HepG2 (cell line): ENCODE data around the gene SNAPC4.

Experiments used
- CBX2 ChIP-seq, 2 experiments: fragments of 200-600 bp in 1 of 2; sonication (generic); formaldehyde crosslinking in 1 of 2; IDR thresholded peaks; 2 replicates each; pipeline versions ENCODE4 v1.7.0 to v1.8.1; 2018 to 2022; ENCODE audit warnings: low read depth in 2 of 2, low read length in 1 of 2, mild to moderate bottlenecking in 1 of 2, missing genetic modification reagents in 1 of 2
- EEA1 ChIP-seq: sonication (generic); formaldehyde crosslinking; IDR thresholded peaks from 2 replicates; pipeline ENCODE4 v1.5.1; 2020; ENCODE audit warnings: mild to moderate bottlenecking, missing genetic modification reagents, borderline replicate concordance
- FOXM1 ChIP-seq: sonication (generic); formaldehyde crosslinking; IDR thresholded peaks from 2 replicates; pipeline ENCODE4 v1.5.0; 2020; ENCODE audit warnings: missing genetic modification reagents
- MAX ChIP-seq: IDR thresholded peaks from 2 replicates; pipeline ENCODE4 v1.6.1; 2012; ENCODE audit warnings: inconsistent platforms
- MXD4 ChIP-seq: IDR thresholded peaks from 2 replicates; pipeline ENCODE4 v1.6.1; 2016; ENCODE audit warnings: mild to moderate bottlenecking, missing biosample characterization, missing genetic modification reagents
- NCOA1 ChIP-seq: sonication (generic); formaldehyde crosslinking; IDR thresholded peaks from 2 replicates; pipeline ENCODE4 v1.9.0; 2021; ENCODE audit warnings: missing genetic modification reagents
- NFIC ChIP-seq: IDR thresholded peaks from 2 replicates; pipeline ENCODE4 v1.6.1; 2012; ENCODE audit warnings: mild to moderate bottlenecking, low read length, inconsistent platforms
- POLR2A ChIP-seq, 2 experiments: IDR thresholded peaks; 2 replicates each; pipeline ENCODE4 v1.6.1; 2011; ENCODE audit warnings: low read depth in 2 of 2, low read length in 2 of 2, mild to moderate bottlenecking in 1 of 2, moderate library complexity in 1 of 2; ENCODE audit not compliant: insufficient read depth in 1 of 2
- RERE ChIP-seq: IDR thresholded peaks from 2 replicates; pipeline ENCODE4 v1.6.1; 2016; ENCODE audit warnings: low read depth, missing genetic modification reagents, missing compliant biosample characterization
- SALL1 ChIP-seq: sonication (generic); formaldehyde crosslinking; IDR thresholded peaks from 2 replicates; pipeline ENCODE4 v1.8.0; 2022; ENCODE audit warnings: mild to moderate bottlenecking, missing genetic modification reagents
- SIN3A ChIP-seq: IDR thresholded peaks from 2 replicates; pipeline ENCODE4 v1.6.1; 2011; ENCODE audit warnings: low read depth, mild to moderate bottlenecking, control low read depth, low read length, borderline replicate concordance
- USF2 ChIP-seq, 2 experiments: sonication (generic) in 1 of 2; formaldehyde crosslinking in 1 of 2; IDR thresholded peaks; 2 replicates each; pipeline versions ENCODE4 v1.5.1 to v1.6.1; 2011 to 2020; ENCODE audit warnings: borderline replicate concordance in 1 of 2, low read depth in 1 of 2, low read length in 1 of 2, mild to moderate bottlenecking in 1 of 2, missing genetic modification reagents in 1 of 2, moderate library complexity in 1 of 2
- ZBTB26 ChIP-seq: IDR thresholded peaks from 2 replicates; pipeline ENCODE4 v1.6.1; 2016; ENCODE audit warnings: missing compliant biosample characterization, missing genetic modification reagents, borderline replicate concordance
- ZKSCAN1 ChIP-seq: fragments of 150-350 bp; IDR thresholded peaks from 2 replicates; pipeline ENCODE4 v1.6.1; 2014; ENCODE audit warnings: low read length

- no peak for TF ChIP-seq RERE (CRISPR knock-in tag)
- no peak for TF ChIP-seq NFIC
- TF ChIP-seq FOXM1 (CRISPR knock-in tag), result no peak
- TF ChIP-seq MAX, result no peak
- no peak for TF ChIP-seq EEA1 (CRISPR knock-in tag)
- no peak for TF ChIP-seq MXD4 (CRISPR knock-in tag)
- no peak for TF ChIP-seq USF2 (IDR thresholded peaks at IDR 0.05; ENCODE audit: low read depth, low read length)
- no peak for TF ChIP-seq USF2 (CRISPR knock-in tag; IDR thresholded peaks at IDR 0.05; ENCODE audit: borderline replicate concordance)
- no peak for TF ChIP-seq NCOA1 (CRISPR knock-in tag)
- TF ChIP-seq ZKSCAN1, result no peak
- TF ChIP-seq ZBTB26 (CRISPR knock-in tag), result no peak
- TF ChIP-seq SIN3A, result no peak
- TF ChIP-seq POLR2A (IDR thresholded peaks at IDR 0.05; ENCODE audit: insufficient read depth in 1 of 2, low read depth in 2 of 2, low read length in 2 of 2), result no peak
- TF ChIP-seq CBX2 (IDR thresholded peaks at IDR 0.05; ENCODE audit: low read depth, low read length), result no peak
- no peak for TF ChIP-seq CBX2 (CRISPR knock-in tag; IDR thresholded peaks at IDR 0.05; ENCODE audit: low read depth)
- TF ChIP-seq SALL1, result no peak
Observed at GRCh38 chr9:136392538-136393449, 7.2 kb downstream of the SNAPC4 start.
